ENCODE measurements around the gene SLC44A2.
"Not testable (repeated sequence)": the region's sequence is repeated elsewhere in the genome, so short reads cannot be mapped to it uniquely, and the experiment has no call there.

The SLC44A2 gene

GRCh38 chr19:10653732-10654609 is 28.6 kb downstream of the SLC44A2 start, which contains the start of gene ILF3:
TSS of gene ILF3 (plus strand) at chr19:10654346. CDS start at chr19:10670606, 16,260 bp downstream.
- DNase-seq, result peak; percentile 98 to 99

- peak; percentile 69 to 71 for DNase-seq
These were observed 29.5 kb downstream of the SLC44A2 start for GRCh38 chr19:10654610-10655456.

GRCh38 chr19:10655457-10656312 is 30.3 kb downstream of the SLC44A2 start:
- DNase-seq, result peak; percentile 18 to 29

- DNase-seq, result no peak
These were observed 35.0 kb downstream of the SLC44A2 start for GRCh38 chr19:10660346-10660745.

GRCh38 chr19:10661946-10662345 is 36.6 kb downstream of the SLC44A2 start:
- DNase-seq, result no peak

DNA sequence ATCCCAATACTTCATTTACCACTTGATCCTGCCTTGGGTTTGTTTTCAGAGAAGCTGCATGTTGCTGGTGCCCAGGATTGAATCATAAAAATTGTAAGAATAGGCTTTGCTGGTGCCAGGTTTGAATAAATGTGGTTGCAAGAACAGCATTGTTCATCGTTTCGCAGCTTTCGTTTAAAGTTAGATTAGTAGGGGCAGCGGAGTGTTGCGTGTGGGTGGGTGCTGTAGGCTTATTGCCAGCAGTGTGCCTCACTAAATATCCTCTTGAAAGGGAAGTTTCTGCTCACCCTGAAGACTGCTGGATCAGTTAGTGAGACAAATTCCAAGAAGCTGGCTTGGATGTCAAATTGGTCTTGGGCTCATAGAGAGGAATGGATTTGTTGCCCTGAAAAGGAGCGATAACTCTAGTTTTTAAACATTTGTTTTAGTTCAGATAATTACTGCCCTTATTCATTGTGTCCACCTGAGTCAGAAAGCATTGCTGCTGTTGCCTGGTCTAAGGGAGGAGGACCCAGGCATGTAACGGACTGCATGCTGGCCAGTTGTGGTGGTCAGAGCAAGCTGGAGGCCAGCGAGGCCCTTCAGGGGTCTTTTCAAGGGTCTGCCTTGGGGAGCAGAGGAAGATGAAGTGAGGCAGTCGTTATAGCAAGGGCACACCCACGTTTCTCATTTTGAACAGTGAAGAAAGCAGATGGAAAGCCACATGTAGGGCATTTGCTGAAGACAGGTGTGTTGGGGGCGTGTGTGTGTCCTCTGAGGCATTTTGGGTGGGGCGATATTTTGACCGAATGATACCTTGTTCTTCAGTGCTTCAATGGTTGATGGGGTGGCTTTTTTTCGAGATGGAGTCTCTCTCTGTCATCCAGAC is 37.3 kb downstream of the SLC44A2 start:
- peak in 1 of 2 donors; percentile 36 for DNase-seq

- not testable (repeated sequence) for DNase-seq
These were observed 37.9 kb downstream of the SLC44A2 start for GRCh38 chr19:10663252-10663563.

DNA sequence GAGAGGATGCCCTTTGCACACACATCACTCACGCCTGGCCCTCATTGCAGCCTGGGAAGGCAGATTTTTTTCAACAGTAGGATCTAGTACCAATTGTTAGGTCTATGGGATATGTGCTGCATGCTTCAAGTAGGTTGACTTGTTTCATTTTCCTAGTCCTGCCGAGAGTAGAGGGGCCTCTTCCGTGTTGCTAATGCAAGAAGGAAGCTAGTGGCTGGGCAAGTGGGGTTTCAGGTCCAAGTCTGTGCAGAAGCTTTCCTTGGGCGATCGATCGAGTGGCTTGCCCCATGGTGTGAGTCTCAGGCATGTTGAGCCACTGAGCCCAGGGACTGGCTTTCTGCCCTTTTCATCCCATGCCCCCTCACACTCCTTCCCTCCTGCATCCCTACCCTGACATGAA is 42.5 kb downstream of the SLC44A2 start:
- DNase-seq, result no peak

GRCh38 chr19:10669246-10669645 is 43.9 kb downstream of the SLC44A2 start:
- no peak for DNase-seq

DNA sequence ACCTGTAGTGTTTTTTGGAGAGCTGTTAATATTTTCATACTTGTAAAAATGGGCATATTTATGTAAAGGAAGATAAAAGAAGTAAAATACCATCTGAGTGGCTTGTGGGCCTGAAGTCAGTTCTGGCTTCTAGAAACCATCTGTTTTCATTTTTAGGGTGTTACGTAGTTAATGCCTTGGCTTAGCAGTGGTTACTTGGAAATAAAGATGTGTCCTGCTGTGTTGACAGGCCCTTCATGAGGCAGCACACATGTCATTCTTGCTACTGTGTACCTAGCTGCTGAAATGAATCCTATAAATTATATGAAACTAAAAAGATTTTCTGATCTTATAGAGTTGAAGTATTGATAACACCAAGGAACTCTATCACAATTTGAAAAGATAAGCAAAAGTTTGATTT is 44.8 kb downstream of the SLC44A2 start:
- no peak for DNase-seq

- no peak for DNase-seq
These were observed 45.8 kb downstream of the SLC44A2 start for GRCh38 chr19:10670876-10671804.

DNA sequence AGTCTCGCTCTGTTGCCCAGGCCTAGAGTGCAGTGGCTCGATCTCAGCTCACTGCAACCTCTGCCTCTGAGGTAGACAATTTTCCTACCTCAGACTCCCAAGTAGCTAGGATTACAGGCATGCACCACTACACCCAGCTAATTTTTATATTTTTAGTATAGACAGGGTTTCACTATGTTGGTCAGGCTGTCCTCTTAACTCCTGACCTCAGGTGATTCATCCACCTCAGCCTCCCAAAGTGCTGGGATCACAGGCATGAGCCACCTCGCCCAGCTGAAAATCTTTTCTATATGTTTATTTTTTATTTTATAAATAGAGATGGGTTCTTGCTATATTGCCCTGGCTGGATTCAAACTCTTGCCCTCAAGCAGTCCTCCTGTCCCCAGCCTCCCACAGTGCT is 46.6 kb downstream of the SLC44A2 start:
- DNase-seq, result not testable (repeated sequence)

GRCh38 chr19:10675214-10675613 is 49.9 kb downstream of the SLC44A2 start:
- DNase-seq, result not testable (repeated sequence)

DNA sequence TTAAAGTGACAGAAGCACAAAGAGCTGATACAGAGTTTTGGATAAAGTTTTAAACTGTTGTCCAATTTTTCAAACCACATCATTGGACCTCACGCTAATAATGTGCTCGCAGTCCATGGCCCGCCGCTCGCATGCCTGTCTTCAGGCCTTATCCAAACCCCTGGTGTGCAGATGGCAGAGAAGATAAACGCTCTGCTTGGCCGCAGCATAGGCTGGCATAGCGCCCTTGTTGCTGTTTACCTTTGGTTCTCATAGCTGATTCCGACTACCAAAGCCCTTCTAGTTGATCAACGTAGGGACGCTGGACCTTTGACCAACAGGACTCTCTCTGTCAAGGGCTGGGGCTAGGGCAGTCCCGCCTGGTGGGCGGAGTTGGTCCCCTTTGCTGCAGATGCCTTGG is 52.4 kb downstream of the SLC44A2 start:
- no peak for DNase-seq

GRCh38 chr19:10678813-10679212 is 53.5 kb downstream of the SLC44A2 start:
- no peak for DNase-seq

DNA sequence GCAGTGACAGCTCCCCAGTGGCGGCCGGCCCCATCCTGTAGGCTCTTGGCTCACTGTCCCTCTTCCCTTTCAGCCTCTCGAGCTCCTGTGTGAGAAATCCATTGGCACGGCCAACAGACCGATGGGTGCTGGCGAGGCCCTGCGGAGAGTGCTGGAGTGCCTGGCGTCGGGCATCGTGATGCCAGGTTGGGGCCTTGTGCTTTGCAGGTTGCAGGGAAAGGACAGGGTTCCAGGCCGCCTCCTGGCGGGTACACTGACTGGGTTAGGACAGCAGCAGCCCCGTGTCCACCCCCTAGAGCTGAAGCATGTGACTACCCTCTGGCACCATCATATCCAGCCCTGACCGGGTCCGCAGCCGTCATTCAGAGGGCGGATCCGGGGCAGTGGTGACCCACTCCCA is 54.4 kb downstream of the SLC44A2 start:
- no peak for DNase-seq

- no peak for DNase-seq
These were observed 55.3 kb downstream of the SLC44A2 start for GRCh38 chr19:10680545-10681135.

GRCh38 chr19:10681658-10682057 is 56.3 kb downstream of the SLC44A2 start:
- no peak for DNase-seq

GRCh38 chr19:10682397-10683063 is 57.2 kb downstream of the SLC44A2 start:
- DNase-seq, result no peak

- no peak for DNase-seq
These were observed 57.7 kb downstream of the SLC44A2 start for GRCh38 chr19:10683064-10683426.

All from stimulated activated CD4-positive, alpha-beta T cell treated with anti-CD3 and anti-CD28 coated beads, Interleukin-2, amount 100 ng/mL, for 24 hours (primary cell).